SK-N-SH (cell line): Measurements from ENCODE around the gene SLC25A18. TPM values are rescaled to one million over a fixed set of nuclear protein-coding genes. Genes with fewer than 3 reads are reported as not detected.

ENCODE experiments used
- CTCF ChIA-PET: fragments of 300-600, 350-600 bp; formaldehyde crosslinking; extraction: SDS; loops from one replicate; lab custom pipeline; 2021; lab: Yijun Ruan, JAX
- POLR2A ChIA-PET: fragments of 350-600 bp; sonication (Branson Sonifier 250); formaldehyde crosslinking; extraction: SDS; loops from one replicate; lab custom pipeline; 2020; ENCODE audit warnings: antibody characterized with exemption, inconsistent platforms; lab: Yijun Ruan, JAX
- DNase-seq: peaks from one replicate; pipeline ENCODE4 v3.0.0; 2012
- H2AFZ ChIP-seq: fragments of 200-600 bp; sonication (generic); 2 replicates; pipeline ENCODE4 v1.8.1; 2016; ENCODE audit warnings: antibody characterized with exemption, mild to moderate bottlenecking, low read depth
- H3F3A ChIP-seq: fragments of 200-600 bp; sonication (generic); replicated peaks from 2 replicates; pipeline ENCODE3; 2016; ENCODE audit warnings: antibody characterized with exemption, mild to moderate bottlenecking; ENCODE audit not compliant: insufficient read depth
- H3K27ac ChIP-seq, 2 experiments: fragments of 200-500 bp in 1 of 2; fragments of 200-600 bp in 1 of 2; sonication (Bioruptor generic) in 1 of 2; sonication (generic), shearing (Covaris generic) in 1 of 2; 2 replicates each; pipeline versions ENCODE4 v1.5.1 to v1.6.1; 2014 to 2016; ENCODE audit warnings: low read depth in 2 of 2, inconsistent platforms in 1 of 2, low read length in 1 of 2, mild to moderate bottlenecking in 1 of 2, mixed read lengths in 1 of 2
- H3K27me3 ChIP-seq: fragments of 200-600 bp; sonication (generic), shearing (Covaris generic); 2 replicates; pipeline ENCODE4 v1.6.1; 2016; ENCODE audit warnings: mixed run types; ENCODE audit not compliant: insufficient read depth
- H3K36me3 ChIP-seq, 2 experiments: fragments of 200-500 bp in 1 of 2; fragments of 200-600 bp in 1 of 2; sonication (Bioruptor generic) in 1 of 2; sonication (generic) in 1 of 2; replicated peaks in 1 of 2; 2 replicates each; pipeline versions ENCODE3 to v1.5.1; 2014 to 2016; ENCODE audit warnings: low read length in 1 of 2, mild to moderate bottlenecking in 1 of 2; ENCODE audit not compliant: insufficient read depth in 2 of 2, control insufficient read depth in 1 of 2
- H3K4me1 ChIP-seq, 2 experiments: fragments of 200-500 bp in 1 of 2; fragments of 200-600 bp in 1 of 2; sonication (Bioruptor generic) in 1 of 2; sonication (generic), shearing (Covaris generic) in 1 of 2; 2 replicates each; pipeline versions ENCODE4 v1.5.1 to v1.6.1; 2014 to 2016; ENCODE audit warnings: low read depth in 1 of 2, low read length in 1 of 2, mixed run types in 1 of 2; ENCODE audit not compliant: insufficient read depth in 2 of 2, control insufficient read depth in 1 of 2
- H3K4me2 ChIP-seq: fragments of 200-600 bp; sonication (generic), shearing (Covaris generic); 2 replicates; pipeline ENCODE4 v1.6.1; 2017; ENCODE audit warnings: mixed run types
- H3K4me3 ChIP-seq, 2 experiments: fragments of 200-500 bp in 1 of 2; fragments of 200-600 bp in 1 of 2; sonication (Bioruptor generic) in 1 of 2; sonication (generic), shearing (Covaris generic) in 1 of 2; 2 replicates each; pipeline versions ENCODE4 v1.5.1 to v1.8.1; 2014 to 2016; ENCODE audit warnings: low read depth in 2 of 2, inconsistent platforms in 1 of 2, low read length in 1 of 2, mild to moderate bottlenecking in 1 of 2, mixed read lengths in 1 of 2, moderate library complexity in 1 of 2
- H3K79me2 ChIP-seq: fragments of 200-600 bp; sonication (generic); 2 replicates; pipeline ENCODE4 v1.8.1; 2017; ENCODE audit warnings: mild to moderate bottlenecking; ENCODE audit not compliant: insufficient read depth
- H3K9ac ChIP-seq: fragments of 200-600 bp; sonication (generic); 2 replicates; pipeline ENCODE4 v1.6.1; 2017; ENCODE audit warnings: mixed run types
- H3K9me2 ChIP-seq: fragments of 200-600 bp; sonication (generic); 2 replicates; pipeline ENCODE4 v1.6.1; 2017; ENCODE audit warnings: mixed run types
- H3K9me3 ChIP-seq: fragments of 200-600 bp; sonication (generic); 2 replicates; pipeline ENCODE4 v1.6.1; 2017; ENCODE audit warnings: mixed run types, mild to moderate bottlenecking, moderate library complexity
- H4K20me1 ChIP-seq: fragments of 200-600 bp; sonication (generic); 2 replicates; pipeline ENCODE4 v1.6.1; 2017; ENCODE audit warnings: mild to moderate bottlenecking, mixed run types; ENCODE audit not compliant: insufficient read depth
- CHD2 ChIP-seq: fragments of 150-350 bp; IDR thresholded peaks from 2 replicates; pipeline ENCODE4 v1.6.1; 2018; ENCODE audit warnings: low read length; ENCODE audit not compliant: partially characterized antibody
- ELF1 ChIP-seq: IDR thresholded peaks from 2 replicates; pipeline ENCODE4 v1.4.0; 2012
- FOSL2 ChIP-seq: IDR thresholded peaks from 2 replicates; pipeline ENCODE4 v1.4.0; 2012; ENCODE audit warnings: low read depth, mild to moderate bottlenecking, moderate library complexity, borderline replicate concordance
- FOXJ3 ChIP-seq: sonication (generic); formaldehyde crosslinking; IDR thresholded peaks from 2 replicates; pipeline ENCODE4 v1.5.1; 2020; ENCODE audit warnings: mild to moderate bottlenecking, missing genetic modification reagents
- IRF3 ChIP-seq: fragments of 150-350 bp; IDR thresholded peaks from 2 replicates; pipeline ENCODE4 v1.6.1; 2016; ENCODE audit warnings: mild to moderate bottlenecking, low read depth, low read length
- MAX ChIP-seq: IDR thresholded peaks from 2 replicates; pipeline ENCODE4 v1.4.0; 2012; ENCODE audit warnings: low read depth
- NFIC ChIP-seq: IDR thresholded peaks from 2 replicates; pipeline ENCODE4 v1.4.0; 2012; ENCODE audit warnings: borderline replicate concordance
- PBX3 ChIP-seq: IDR thresholded peaks from 2 replicates; pipeline ENCODE4; 2012
- REST ChIP-seq: IDR thresholded peaks from 2 replicates; pipeline ENCODE4 v1.6.1; 2012; ENCODE audit warnings: mild to moderate bottlenecking, low read depth, low read length, moderate library complexity
- RFX5 ChIP-seq: IDR thresholded peaks from 2 replicates; pipeline ENCODE4 v1.6.1; 2012; ENCODE audit warnings: mild to moderate bottlenecking, improper control_type of control experiment, low read length
- SMC3 ChIP-seq: IDR thresholded peaks from 2 replicates; pipeline ENCODE4 v1.6.1; 2012; ENCODE audit warnings: low read depth, low read length, improper control_type of control experiment
- TAF1 ChIP-seq: IDR thresholded peaks from 2 replicates; pipeline ENCODE4 v1.6.1; 2012; ENCODE audit warnings: low read depth, mild to moderate bottlenecking, low read length, moderate library complexity, borderline replicate concordance
- TCF12 ChIP-seq: IDR thresholded peaks from 2 replicates; pipeline ENCODE4 v1.4.0; 2012
- ZBTB33 ChIP-seq: IDR thresholded peaks from 2 replicates; pipeline ENCODE4 v1.4.0; 2012; ENCODE audit warnings: low read depth, borderline replicate concordance
- WGBS: methylation state at CpG from one replicate; pipeline ENCODE4 v1.1.6; 2017; ENCODE audit warnings: low lambda C conversion rate; 5-methylcytosine and 5-hydroxymethylcytosine counted together
- polyA plus RNA-seq, 3 experiments: library from polyadenylated mRNA; depleted of rRNA; stranded (reverse); fragments of >200 nt; gene quantifications; 2 replicates each; pipeline ENCODE4 v1.2.3, GENCODE V29; 2012

SLC25A18 gene
- polyA plus RNA-seq, 1 of the 3 experiments (the other 2 are of a cell fraction), result 0.02 TPM

GRCh38 chr22:17596226-17596625 is 32.9 kb downstream of the SLC25A18 start:
- Histone ChIP-seq H3K9ac (no peak overlapping the region), H2AFZ (no peak overlapping the region), H3K27me3 (no peaks in the 10 kb centered on the region), H4K20me1 (no peaks in the 10 kb centered on the region), H3K9me3 (no peaks in the 10 kb centered on the region), H3F3A (no peaks in the 10 kb centered on the region)
- POLR2A ChIA-PET, result no interaction called here
- TF ChIP-seq TCF12, result no peak
- TF ChIP-seq SMC3, result no peak
- TF ChIP-seq FOSL2, result no peak
- no peak for TF ChIP-seq NFIC
- no peak for TF ChIP-seq CHD2
- no peak for TF ChIP-seq RFX5
- no peak for TF ChIP-seq REST
- TF ChIP-seq, all 33 proteins: peak for 0
- Histone ChIP-seq H3K4me1 (peaks cover 0 to 3% of the 10 kb centered on the region in 2 experiments; a peak in 1 of 4 replicates), H3K4me3 (no peak overlapping the region), H3K79me2 (no peaks in the 10 kb centered on the region; the same call in 1 of the 2 replicates), H3K36me3 (peaks cover 52 to 66% of the 10 kb centered on the region in 2 experiments), H3K4me2 (no peak overlapping the region), H3K9me2 (no peaks in the 10 kb centered on the region), H3K27ac (no peak overlapping the region)
- WGBS, result 93% methylated on average over 6 of the region's 6 CpGs
- DNase-seq, result no peak
- CTCF ChIA-PET, result interaction anchor here (0.9 to 2.5 kb wide), 2 partner anchors 10 to 38 kb away, joined by 3 to 6 read pairs; no protein-coding TSS in a partner anchor

GRCh38 chr22:17597217-17597616 is 33.9 kb downstream of the SLC25A18 start:
- no peak overlapping the region for H3K9ac ChIP-seq
- 89% methylated on average over 2 of the region's 2 CpGs for WGBS
- H3K27ac ChIP-seq, result no peak overlapping the region
- H4K20me1 ChIP-seq, result no peaks in the 10 kb centered on the region
- H3K9me3 ChIP-seq, result no peaks in the 10 kb centered on the region
- H3K4me1 ChIP-seq, result peaks cover 0 to 4% of the 10 kb centered on the region in 2 experiments; a peak in 1 of 4 replicates
- ChIA-PET CTCF (interaction anchor here (0.9 to 2.5 kb wide), 3 partner anchors 9 to 64 kb away, joined by 3 to 6 read pairs (median 3); no protein-coding TSS in a partner anchor), POLR2A (interaction anchor here (0.5 to 0.6 kb wide), 2 partner anchors 127 to 164 kb away, joined by 3 read pairs; no protein-coding TSS in a partner anchor)
- H3K27me3 ChIP-seq, result no peaks in the 10 kb centered on the region
- H2AFZ ChIP-seq, result no peak overlapping the region
- H3K4me3 ChIP-seq, result no peak overlapping the region
- no peak for DNase-seq
- H3K9me2 ChIP-seq, result no peaks in the 10 kb centered on the region
- H3K4me2 ChIP-seq, result no peak overlapping the region
- H3K36me3 ChIP-seq, result peaks cover 44 to 66% of the 10 kb centered on the region in 2 experiments
- H3K79me2 ChIP-seq, result peaks cover 7% of the 10 kb centered on the region; the same call in 1 of the 2 replicates
- no peaks in the 10 kb centered on the region for H3F3A ChIP-seq
- TF ChIP-seq IRF3 (no peak), ELF1 (no peak), PBX3 (no peak), ZBTB33 (no peak), TAF1 (no peak), MAX (no peak), FOSL2 (no peak), REST (no peak), RFX5 (no peak), FOXJ3 (CRISPR knock-in tag) (no peak)
